Lower leg skin (tissue), 3 donors: ENCODE data around the gene FAM221A.

Source experiments
- CTCF ChIP-seq, 3 donors: fragments of 450-650 bp; IDR thresholded peaks; one replicate each; pipeline ENCODE4 v1.5.1; 2016; ENCODE audit warnings: antibody characterized with exemption in 3 of 3, mild to moderate bottlenecking in 3 of 3, moderate library complexity in 2 of 3
- POLR2A ChIP-seq, 2 donors: fragments of 450-650 bp; IDR thresholded peaks; one replicate each; pipeline ENCODE4 v1.6.1; 2016 to 2017; ENCODE audit warnings: antibody characterized with exemption in 2 of 2, mild to moderate bottlenecking in 1 of 2, moderate library complexity in 1 of 2

GRCh38 chr7:23710000-23710399, 30.0 kb downstream of the FAM221A start, which contains the start of gene STK31:
- TF ChIP-seq CTCF (IDR thresholded peaks at IDR 0.05) (no peak), POLR2A (IDR thresholded peaks at IDR 0.05) (no peak)
